Right lobe of liver (tissue), 6 donors: ENCODE data around the gene ZNF493. TPM values are rescaled to one million over a fixed set of nuclear protein-coding genes. Genes with fewer than 3 reads are reported as not detected.

Experiments used
- ATAC-seq, 4 donors: fragments of 200-7000 bp; cut with Tn5 transposase; one replicate each; pipeline ENCODE4 v1.9.1; 2020; ENCODE audit warnings: mild to moderate bottlenecking in 4 of 4, moderate library complexity in 4 of 4
- DNase-seq, 3 donors: peaks; one replicate each; pipeline ENCODE4 v3.0.0-alpha.2; 2020
- H3K27ac ChIP-seq, 3 donors: fragments of 200-600 bp; one replicate each; pipeline ENCODE4 v1.8.0; 2022
- H3K27me3 ChIP-seq, 2 donors: fragments of 200-600 bp; one replicate each; pipeline ENCODE4 v1.8.0; 2022
- H3K36me3 ChIP-seq, 4 donors: fragments of 200-600 bp; sonication (generic) in 1 of 4; one replicate each; pipeline versions ENCODE4 v1.5.1 to v1.8.0; 2017 to 2022; ENCODE audit warnings: control low read depth in 1 of 4
- H3K4me1 ChIP-seq, 4 donors: fragments of 200-600 bp; sonication (generic) in 1 of 4; one replicate each; pipeline versions ENCODE4 v1.5.1 to v1.8.0; 2017 to 2022; ENCODE audit warnings: control low read depth in 1 of 4
- H3K4me3 ChIP-seq, 3 donors: fragments of 200-600 bp; one replicate each; pipeline ENCODE4 v1.8.0; 2022
- H3K9me3 ChIP-seq, 4 donors: fragments of 200-600 bp; sonication (generic) in 1 of 4; one replicate each; pipeline versions ENCODE4 v1.5.1 to v1.8.0; 2017 to 2022; ENCODE audit warnings: control low read depth in 1 of 4
- CTCF ChIP-seq, 4 donors: fragments of 200-600 bp in 3 of 4; fragments of 450-650 bp in 1 of 4; IDR thresholded peaks; one replicate each; pipeline versions ENCODE4 v1.5.1 to v1.8.0; 2016 to 2022; ENCODE audit warnings: antibody characterized with exemption in 4 of 4, mild to moderate bottlenecking in 2 of 4
- POLR2A ChIP-seq: fragments of 450-650 bp; IDR thresholded peaks from one replicate; pipeline ENCODE4 v1.6.1; 2017; ENCODE audit warnings: antibody characterized with exemption, mild to moderate bottlenecking
- WGBS: methylation state at CpG from one replicate; pipeline ENCODE4 v1.1.6; 2018; ENCODE audit warnings: low coverage, low lambda C conversion rate; ENCODE audit not compliant: insufficient coverage; ENCODE audit errors: missing lambda C conversion rate; 5-methylcytosine and 5-hydroxymethylcytosine counted together
- intact Hi-C, 2 donors: fragments of 100-400 bp; cut with DNase I; formaldehyde crosslinking; loops; one replicate each; pipeline versions ENCODE4 v1.11.2 to v1.14.1; 2022
- total RNA-seq, 6 experiments: library from RNA; depleted of rRNA in 2 of 6; stranded (reverse); fragments of >200 nt in 2 of 6; fragmentation: NEBNext Ultra II Directional in 3 of 6; extraction: Animal tissue kit (Norgen Biotek cat#: 25700) in 3 of 6; gene quantifications; one replicate each; pipeline versions ENCODE4 v1.1.0 to v1.2.4, GENCODE V29; 2016 to 2023
- donor health status: DM: no; HTN: yes; CAD: no.
- donor health status: DM: no; HTN: no; CAD: no.
- donor health status: DM: no; HTN: no; CAD: no.
- donor health status: DM: no; HTN: yes; CAD: no.
- donor health status: DM: no; HTN: yes; CAD: no.

ZNF493 gene
- total RNA-seq, 6 experiments from 2014 or later, result 5.9 to 9.3 (median 6.8) TPM

- H3K36me3 ChIP-seq, result no peaks in the 10 kb centered on the region
- H3K4me1 ChIP-seq, result no peaks in the 10 kb centered on the region
- no peaks in the 10 kb centered on the region for H3K9me3 ChIP-seq
- TF ChIP-seq CTCF (IDR thresholded peaks at IDR 0.05) (no peak), POLR2A (no peak)
- ATAC-seq, result peak; percentile 35 to 68 (median 62)
- intact Hi-C loops, result no loop called here
- 8% methylated on average over 25 of the region's 38 CpGs for WGBS
- H3K27me3 ChIP-seq, result no peaks in the 10 kb centered on the region
- H3K4me3 ChIP-seq, result no peak overlapping the region
- no peak for DNase-seq
- H3K27ac ChIP-seq, result no peak overlapping the region
These were observed 66.6 kb downstream of the ZNF493 start for GRCh38 chr19:21463449-21464105.

GRCh38 chr19:21466627-21467026, 69.7 kb downstream of the ZNF493 start:
- intact Hi-C loops, result no loop called here
- Histone ChIP-seq H3K4me3 (no peak overlapping the region), H3K4me1 (no peaks in the 10 kb centered on the region), H3K9me3 (no peaks in the 10 kb centered on the region), H3K27me3 (no peaks in the 10 kb centered on the region), H3K36me3 (no peaks in the 10 kb centered on the region), H3K27ac (no peak overlapping the region)
- DNase-seq, result no peak
- no peak for ATAC-seq
- no peak for TF ChIP-seq POLR2A
- TF ChIP-seq CTCF (IDR thresholded peaks at IDR 0.05), result no peak
- WGBS, result 55% methylated on average over 3 of the region's 8 CpGs

- Histone ChIP-seq H3K27ac (no peak overlapping the region), H3K4me3 (no peak overlapping the region), H3K9me3 (no peaks in the 10 kb centered on the region), H3K36me3 (no peaks in the 10 kb centered on the region), H3K4me1 (no peaks in the 10 kb centered on the region), H3K27me3 (no peaks in the 10 kb centered on the region)
- WGBS, result 63% methylated on average over 1 of the region's 5 CpGs
- no peak for TF ChIP-seq CTCF (IDR thresholded peaks at IDR 0.05)
- no peak for TF ChIP-seq POLR2A
- DNase-seq (no peak), ATAC-seq (peak in 1 of 4 donors; percentile 27)
- intact Hi-C loops, result no loop called here
These were observed 71.9 kb downstream of the ZNF493 start for GRCh38 chr19:21468791-21469190.

- Histone ChIP-seq H3K9me3 (no peaks in the 10 kb centered on the region), H3K27ac (no peak overlapping the region), H3K27me3 (peaks cover 0 to 8% of the 10 kb centered on the region in 2 donors), H3K4me1 (no peaks in the 10 kb centered on the region), H3K4me3 (no peak overlapping the region), H3K36me3 (no peaks in the 10 kb centered on the region)
- no peak for ATAC-seq
- intact Hi-C loops, result no loop called here
- no peak for DNase-seq
- no peak for TF ChIP-seq POLR2A
- TF ChIP-seq CTCF (IDR thresholded peaks at IDR 0.05), result no peak
These were observed 75.6 kb downstream of the ZNF493 start for GRCh38 chr19:21472507-21472906.
